ENCODE data around the gene LTBP3.

The LTBP3 gene

DNA sequence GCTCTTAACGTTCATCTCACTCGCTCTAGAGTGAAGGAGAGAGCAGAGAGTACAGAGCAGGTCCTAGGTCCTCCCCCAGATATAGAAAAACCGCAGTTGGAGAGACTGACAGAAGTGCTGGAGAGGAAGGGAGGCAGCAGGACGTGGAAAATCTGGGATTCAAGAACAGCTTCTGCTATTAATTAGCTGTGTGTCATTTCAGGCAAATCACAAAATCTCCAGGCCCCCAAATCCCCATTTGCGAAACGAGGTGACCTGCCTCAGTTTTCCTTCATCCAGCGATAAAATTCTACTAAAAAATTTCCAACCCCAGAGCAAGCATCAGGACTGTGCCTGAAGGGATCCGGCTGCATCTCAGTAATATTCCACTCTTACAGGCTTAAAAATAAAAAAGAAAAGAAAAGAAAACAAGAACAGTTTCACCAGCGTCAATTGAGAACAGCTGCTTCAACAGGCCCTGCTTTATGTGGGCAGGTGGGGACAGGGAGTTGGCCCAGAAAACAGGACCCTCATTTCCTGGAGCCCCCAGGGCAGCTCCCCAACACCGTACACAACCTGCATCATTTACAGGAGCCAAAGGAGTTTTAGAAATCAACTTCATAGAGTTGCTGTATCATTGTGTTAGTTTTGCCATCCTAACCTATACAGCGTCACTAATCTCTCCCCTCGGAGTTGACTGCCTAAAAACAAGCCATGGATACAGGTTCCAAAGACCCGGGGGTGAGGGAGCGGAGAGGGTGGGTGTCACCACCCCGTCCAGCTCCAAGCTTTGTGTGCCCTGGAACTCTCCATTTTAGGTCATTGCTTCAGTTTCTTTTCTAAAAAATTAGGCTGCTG lies 61.6 kb downstream of the LTBP3 start:
- no peak for DNase-seq (ENCODE audit: low read depth)

DNA sequence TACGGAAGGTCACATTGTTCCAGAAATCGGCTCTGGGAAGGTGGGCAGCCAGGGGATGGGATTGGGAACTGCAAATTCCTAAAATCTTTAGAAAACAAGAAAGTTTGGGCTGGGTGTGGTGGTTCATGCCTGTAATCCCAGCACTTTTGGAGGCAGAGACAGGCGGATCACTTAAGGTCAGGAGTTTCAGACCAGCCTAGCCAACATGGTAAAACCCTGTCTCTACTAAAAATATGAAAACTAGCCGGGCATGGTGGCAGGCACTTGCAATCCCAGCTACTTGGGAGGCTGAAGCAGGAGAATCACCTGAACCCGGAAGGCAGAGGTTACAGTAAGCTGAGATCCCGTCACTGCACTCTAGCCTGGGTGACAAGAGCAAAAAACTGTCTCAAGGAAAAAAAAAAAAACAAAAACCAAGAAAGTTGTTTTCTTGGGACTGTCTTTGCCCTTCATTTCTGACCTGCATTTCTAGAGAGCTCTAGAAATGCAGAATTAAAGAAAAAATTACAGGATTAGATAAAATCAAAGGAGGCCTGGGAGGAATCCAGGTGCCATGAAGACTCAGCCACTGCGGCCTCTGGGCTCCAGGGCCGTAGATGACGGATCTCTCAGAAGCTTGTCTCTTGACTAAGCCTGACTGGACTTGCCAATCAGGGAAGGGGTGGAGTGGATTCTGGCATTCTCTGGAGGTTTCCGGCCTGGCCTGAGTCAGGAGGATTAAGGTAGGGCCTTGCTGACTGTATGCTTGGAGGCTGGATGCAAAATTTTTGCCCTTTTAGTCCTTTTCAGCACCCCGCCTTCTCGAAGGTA lies 64.6 kb downstream of the LTBP3 start:
- no peak for DNase-seq (ENCODE audit: low read depth)

DNA sequence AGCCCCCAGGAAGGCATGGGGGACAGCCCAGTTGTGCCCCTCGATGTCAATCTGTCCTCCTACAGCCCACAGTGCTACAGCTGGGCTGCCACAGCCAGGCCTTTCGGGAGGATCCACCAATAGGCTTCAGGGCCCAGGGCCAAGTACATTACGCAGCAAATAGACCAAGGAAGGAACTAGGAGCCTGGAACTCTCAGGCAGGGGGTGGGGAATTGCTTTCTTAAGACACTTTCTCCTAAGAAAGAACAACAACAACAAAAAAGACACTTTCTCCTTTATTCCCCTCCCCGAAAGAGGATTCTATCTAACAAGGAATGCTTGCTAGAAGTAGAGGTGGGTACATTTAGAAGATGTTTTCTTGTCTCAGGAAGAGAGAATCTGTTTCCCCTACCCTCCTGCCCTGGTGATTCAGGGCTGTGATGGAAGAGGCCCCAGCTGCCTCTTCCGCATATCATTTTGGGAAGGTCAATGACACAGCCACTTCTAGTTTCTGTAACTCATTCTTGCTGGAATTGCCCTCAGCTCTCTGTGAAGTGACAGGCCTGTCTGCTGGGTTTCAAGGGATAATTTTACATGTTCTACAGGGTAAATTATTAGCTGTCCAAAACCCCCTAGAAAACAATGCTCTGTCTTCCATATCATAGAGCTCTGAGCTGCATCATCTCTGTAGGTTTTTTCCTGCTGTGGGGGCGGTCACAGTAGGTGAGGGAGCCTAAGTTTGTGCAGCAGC lies 65.4 kb downstream of the LTBP3 start:
- DNase-seq (ENCODE audit: low read depth), result no peak

GRCh38 chr11:65492387-65492636 lies 65.8 kb downstream of the LTBP3 start:
- DNase-seq (ENCODE audit: low read depth), result no peak

- no peak for DNase-seq (ENCODE audit: low read depth)
Observed at GRCh38 chr11:65491614-65492386, 66.4 kb downstream of the LTBP3 start.

GRCh38 chr11:65491163-65491465 lies 67.0 kb downstream of the LTBP3 start:
- DNase-seq (ENCODE audit: low read depth), result no peak

DNA sequence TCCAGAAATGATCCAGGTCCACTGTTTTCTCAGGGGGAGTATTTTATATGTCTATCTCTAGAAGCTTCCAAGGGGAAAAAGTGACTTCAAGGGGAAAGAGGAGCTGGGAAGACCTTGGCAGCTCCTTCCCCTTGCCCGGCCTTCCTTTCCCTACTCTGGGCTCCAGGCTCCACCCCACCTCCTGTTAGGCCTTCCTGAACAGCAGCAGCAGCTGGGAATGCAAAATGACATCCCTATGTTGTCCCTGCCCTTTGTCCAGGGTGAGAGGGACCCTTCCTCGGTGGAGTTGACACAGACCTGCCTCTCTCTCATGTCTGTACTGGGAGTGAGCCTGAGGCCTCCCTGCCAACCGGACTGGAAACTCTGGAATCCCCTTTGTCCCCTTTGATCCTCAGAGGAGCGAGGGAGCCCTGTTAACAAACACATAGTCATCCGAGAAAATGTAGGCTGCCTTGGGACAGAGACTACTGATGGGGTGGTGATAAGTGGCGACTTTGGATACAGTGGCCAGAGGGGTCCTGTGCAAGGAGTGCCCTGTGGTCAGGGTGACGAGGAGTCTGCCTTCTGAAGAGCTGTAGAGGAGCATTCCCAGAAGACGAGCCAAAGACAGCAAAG lies 68.3 kb downstream of the LTBP3 start:
- no peak for DNase-seq (ENCODE audit: low read depth)

DNA sequence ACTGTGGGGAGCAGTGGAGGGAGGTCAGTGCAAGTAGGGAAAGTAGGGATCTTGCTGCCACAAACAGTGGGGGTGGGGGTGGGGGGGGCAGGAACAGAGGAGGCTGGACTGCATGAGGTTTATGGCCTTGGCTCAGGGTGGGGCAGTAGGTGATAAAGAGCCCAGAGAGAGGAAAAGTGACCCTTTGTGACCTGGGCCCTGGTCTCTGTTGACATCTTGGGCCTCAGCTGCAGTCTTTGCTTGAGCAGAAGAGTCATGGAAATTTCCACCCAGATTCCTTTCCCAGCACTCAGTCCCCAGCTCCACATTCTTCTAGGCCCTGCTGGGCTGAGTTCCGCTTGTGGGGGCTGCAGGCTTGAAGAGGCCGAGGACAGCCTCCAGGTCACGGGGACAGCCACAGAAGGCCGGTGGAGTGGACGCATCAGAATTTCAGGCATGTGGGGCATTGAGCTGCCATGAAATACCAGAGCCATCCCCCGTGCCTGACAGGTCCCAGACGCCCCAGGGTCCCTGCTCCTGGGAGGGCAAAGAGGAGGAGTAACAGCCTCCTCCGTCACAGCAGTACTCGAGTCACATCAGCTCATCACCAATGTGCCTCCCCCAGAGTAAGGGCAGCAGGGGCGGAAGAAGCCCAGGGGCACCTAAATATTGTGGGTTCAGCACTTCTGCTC lies 69.0 kb downstream of the LTBP3 start:
- no peak for DNase-seq (ENCODE audit: low read depth)
